ENCODE data around the gene OR4K5.

DNA sequence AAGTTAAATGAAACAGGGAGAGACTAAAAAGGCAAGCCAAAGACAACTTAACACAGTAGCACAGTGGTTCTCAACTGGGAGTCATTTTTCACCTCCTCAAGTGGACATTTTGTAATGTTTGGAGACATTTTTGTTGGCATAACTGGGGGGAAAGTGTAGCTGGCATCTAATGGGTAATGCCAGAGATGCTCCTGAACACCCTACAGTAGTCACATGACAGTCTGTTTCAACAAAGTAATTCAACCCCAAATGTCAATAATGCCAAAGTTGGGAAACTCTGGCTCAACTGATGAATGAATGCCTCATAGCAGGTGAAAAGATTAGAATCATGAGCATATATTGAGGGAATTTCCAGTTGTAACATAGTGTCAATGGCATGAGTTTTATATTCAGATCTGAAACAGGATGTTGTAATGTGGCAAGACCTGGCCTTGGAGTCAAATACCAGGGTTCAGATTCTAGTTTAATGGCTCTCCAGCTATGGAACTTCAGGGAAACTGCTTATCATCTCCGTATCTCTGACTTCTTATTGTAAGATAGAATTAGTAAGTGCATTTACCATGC, 2.4 kb upstream of the OR4K5 start:
- TF ChIP-seq, protein P1, sequence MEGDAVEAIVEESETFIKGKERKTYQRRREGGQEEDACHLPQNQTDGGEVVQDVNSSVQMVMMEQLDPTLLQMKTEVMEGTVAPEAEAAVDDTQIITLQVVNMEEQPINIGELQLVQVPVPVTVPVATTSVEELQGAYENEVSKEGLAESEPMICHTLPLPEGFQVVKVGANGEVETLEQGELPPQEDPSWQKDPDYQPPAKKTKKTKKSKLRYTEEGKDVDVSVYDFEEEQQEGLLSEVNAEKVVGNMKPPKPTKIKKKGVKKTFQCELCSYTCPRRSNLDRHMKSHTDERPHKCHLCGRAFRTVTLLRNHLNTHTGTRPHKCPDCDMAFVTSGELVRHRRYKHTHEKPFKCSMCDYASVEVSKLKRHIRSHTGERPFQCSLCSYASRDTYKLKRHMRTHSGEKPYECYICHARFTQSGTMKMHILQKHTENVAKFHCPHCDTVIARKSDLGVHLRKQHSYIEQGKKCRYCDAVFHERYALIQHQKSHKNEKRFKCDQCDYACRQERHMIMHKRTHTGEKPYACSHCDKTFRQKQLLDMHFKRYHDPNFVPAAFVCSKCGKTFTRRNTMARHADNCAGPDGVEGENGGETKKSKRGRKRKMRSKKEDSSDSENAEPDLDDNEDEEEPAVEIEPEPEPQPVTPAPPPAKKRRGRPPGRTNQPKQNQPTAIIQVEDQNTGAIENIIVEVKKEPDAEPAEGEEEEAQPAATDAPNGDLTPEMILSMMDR (IDR thresholded peaks at IDR 0.05) = no peak
- no peak for TF ChIP-seq POLR2A (IDR thresholded peaks at IDR 0.05)
- TF ChIP-seq POLR2AphosphoS5 (IDR thresholded peaks at IDR 0.05) = no peak
